GM21360 (cell line): Measurements from ENCODE around the gene NFIX.
A peak's percentile ranks its signal among the peaks of the same experiment; 100 is the strongest.
"Not testable (repeated sequence)": the region's sequence is repeated elsewhere in the genome, so short reads cannot be mapped to it uniquely, and the experiment has no call there.

Source experiments
- ATAC-seq: cut with Tn5 transposase; IDR thresholded peaks from one replicate; pipeline ENCODE4 v1.9.1; 2021; ENCODE audit warnings: mild to moderate bottlenecking, moderate library complexity; ENCODE audit not compliant: unreplicated experiment

The NFIX gene

DNA sequence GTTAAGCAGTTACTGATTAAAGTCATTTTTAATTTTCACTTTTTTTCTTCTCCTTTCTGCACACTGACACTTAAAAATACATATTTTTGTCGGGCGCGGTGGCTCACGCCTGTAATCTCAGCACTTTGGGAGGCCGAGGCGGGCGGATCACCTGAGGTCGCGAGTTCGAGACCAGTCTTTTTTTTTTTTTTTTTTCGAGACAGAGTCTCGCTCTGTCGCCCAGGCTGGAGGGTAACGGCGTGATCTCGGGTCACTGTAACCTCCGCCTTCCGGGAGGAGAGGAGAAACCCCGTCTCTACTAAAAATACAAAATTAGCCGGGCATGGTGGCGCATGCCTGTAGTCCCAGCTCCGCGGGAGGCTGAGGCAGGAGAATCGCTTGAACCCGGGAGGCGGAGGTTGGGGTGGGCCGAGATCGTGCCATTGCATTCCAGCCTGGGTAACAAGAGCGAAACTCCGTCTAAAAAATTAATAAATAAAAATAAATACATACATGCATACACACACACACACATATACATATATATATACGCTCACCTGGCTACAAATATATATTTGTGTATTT lies 37.8 kb upstream of the NFIX start:
- not testable (repeated sequence) for ATAC-seq

DNA sequence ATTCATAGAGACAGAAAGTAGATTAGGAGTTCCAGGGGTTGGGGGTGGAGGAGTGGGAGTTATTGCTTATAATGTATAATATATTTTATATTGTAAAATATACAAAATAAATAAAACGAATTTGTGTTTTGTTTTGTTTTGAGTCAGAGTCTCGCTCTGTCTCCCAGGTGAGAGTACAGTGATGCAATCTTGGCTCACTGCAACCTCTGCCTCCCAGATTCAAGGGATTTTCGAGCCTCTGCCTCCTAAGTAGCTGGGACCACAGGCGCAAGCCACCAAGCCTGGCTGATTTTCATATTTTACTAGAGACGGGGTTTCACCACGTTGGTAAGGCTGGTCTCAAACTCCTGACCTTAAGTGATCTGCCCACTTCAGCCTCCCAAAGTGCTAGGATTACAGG lies 35.8 kb upstream of the NFIX start:
- ATAC-seq: no peak

DNA sequence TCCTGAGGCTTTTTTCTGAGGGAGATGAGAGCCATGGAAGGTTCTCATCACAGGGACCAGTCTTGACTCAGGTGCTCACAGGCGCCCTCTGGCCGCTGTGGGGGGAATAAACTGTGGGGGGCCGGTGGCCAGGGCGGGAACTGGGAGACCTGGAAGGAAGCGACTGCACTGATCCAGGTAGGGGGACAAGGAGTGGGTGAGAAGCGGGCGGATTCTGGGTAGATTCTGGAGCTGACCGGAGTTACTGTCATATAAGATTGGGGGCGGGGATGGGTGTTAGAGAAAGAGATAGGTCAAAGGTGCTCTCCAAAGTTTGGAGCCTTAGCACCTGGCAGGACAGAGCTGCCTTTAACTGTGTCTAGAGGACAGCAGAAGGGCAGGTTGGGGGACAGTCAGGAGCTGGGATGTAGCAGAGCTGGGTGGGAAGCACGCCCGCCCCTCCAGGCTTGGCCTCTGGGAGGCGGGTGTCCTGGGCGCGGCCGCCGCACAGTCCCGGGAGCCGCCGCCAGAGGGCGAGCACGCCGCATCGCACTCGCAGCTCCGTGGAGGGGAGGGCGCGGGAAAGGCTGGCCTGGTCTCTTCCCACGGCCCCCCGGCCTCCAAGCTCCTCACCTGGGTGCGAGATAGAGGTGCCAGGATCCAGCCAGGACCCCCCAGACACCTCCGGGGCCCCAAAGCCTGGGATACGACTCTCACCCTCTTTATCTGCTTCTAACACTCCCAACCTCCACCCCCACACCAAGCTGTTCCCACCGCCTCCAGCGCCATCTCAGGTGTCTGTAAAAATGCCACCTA lies 30.1 kb upstream of the NFIX start:
- peak; percentile 68 for ATAC-seq

DNA sequence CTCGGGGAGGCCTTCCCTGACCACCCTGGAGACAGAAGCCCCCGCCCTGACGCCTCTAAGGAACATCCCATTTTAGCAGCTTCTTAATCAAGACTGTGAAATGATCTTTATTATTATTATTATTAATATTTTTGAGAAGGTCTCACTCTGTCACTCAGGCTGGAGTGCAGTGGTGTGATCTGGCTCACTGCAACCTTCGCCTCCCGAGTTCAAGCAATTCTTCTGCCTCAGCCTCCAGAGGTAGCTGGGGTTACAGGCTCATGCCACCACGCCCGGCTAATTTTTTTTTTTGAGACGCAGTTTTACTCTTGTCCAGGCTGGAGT lies 29.5 kb upstream of the NFIX start:
- ATAC-seq: no peak

DNA sequence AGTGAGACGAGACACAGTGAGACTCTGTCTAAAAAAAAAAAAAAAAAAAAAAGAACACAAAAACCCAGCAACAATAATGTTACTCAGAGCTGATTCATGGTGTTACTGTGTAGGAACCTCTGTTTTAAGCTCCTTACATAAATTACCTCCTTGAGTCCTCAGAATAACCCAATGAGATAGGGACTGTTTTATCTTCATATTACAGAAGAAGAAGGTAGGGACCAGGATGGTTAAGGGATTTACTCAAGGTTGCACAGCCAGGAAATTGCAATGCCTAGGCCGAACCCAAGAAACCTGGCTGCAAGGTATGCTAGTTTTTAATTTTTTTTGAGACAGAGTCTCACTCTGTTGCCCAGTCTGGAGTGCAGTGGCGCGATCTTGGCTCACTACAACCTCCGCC lies 27.4 kb upstream of the NFIX start:
- no peak for ATAC-seq

DNA sequence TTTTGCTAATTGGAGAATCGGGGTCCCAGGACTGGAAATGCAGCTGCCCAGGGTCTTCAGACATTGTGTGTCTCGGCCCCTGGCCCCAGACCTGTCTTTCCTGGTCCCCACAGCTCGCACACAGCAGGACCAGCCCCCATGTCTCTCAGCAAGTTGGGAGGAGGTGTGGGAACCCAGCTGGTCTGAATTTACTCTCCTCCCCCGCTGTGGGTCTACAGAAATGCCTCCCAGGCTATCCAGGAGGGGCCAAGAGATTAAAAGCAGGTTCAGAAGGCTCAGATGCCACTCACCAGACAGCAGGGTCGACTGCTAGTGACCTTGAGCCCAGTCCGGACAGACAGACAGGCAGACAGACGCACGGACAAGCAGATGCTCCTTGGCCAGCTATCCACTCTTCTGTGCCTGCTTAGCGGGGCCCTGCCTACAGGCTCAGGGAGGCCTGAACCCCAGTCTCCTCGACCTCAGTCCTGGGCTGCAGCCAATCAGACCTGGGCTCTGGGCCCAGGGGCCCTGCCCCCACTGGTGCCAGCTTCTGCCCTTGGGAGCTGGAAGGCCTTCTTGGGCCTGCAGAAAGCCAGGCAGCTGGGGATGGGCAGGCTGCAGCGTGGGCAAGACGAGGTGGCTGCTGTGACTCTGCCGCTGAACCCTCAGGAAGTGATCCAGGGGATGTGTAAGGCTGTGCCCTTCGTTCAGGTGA lies 25.8 kb upstream of the NFIX start, which contains the start of gene DAND5:
Gene DAND5 (plus strand): TSS at position 285 of the 697 bp plus-strand sequence. CDS start 85 bp downstream, at position 370.
- no peak for ATAC-seq

DNA sequence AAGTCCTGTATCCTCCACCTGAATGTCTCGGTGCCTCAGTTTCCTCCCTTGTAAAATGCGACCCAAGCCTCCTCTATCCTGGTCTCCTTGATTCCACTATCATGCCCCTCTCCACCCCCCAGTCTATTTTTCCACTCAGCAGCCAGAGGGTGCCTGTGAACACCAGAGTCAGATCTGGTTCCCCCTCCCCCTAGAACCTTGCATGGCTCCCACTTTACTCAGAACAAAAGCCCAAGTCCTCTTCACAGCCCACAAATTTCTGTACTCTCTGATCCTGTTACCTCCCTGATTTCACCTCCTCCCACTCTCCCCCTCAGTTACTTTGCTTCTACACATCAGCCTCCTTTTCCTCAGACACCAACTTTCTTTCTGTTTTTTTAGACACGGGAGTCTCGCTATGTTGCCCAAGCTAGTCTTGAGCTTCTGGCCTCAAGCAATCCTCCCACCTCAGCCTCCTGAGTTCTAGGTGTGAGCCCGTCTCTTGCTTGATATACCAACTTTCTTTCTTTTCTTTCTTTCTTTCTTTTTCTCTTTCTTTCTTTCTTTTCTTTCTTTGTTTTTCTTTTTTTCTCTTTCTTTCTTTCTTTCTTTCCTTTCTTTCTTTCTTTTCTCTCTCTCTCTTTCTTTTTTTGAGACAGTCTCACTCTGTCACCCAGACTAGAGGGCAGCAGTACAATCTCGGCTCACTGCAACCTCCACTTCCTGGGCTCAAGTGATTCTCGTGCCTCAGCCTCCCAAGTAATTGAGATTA lies 25.0 kb upstream of the NFIX start:
- ATAC-seq: no peak

DNA sequence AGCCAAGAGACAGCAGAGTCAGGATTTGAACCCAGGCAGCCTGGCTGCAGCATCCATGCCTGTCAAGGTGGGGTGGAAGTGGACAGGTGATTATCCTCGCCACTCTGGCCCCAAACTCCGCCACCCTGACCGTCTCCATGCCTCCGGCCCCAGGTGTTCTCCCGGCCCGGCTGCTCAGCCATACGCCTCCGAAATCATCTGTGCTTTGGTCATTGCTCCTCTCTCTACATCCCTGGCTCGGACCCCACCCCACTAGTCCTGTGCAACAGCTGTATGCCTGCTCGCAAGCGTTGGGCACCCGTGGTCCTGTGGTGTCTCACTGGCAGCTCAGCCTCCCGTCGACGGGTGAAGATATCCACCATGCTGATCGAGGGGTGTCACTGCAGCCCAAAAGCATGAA lies 22.0 kb upstream of the NFIX start:
- ATAC-seq: no peak

DNA sequence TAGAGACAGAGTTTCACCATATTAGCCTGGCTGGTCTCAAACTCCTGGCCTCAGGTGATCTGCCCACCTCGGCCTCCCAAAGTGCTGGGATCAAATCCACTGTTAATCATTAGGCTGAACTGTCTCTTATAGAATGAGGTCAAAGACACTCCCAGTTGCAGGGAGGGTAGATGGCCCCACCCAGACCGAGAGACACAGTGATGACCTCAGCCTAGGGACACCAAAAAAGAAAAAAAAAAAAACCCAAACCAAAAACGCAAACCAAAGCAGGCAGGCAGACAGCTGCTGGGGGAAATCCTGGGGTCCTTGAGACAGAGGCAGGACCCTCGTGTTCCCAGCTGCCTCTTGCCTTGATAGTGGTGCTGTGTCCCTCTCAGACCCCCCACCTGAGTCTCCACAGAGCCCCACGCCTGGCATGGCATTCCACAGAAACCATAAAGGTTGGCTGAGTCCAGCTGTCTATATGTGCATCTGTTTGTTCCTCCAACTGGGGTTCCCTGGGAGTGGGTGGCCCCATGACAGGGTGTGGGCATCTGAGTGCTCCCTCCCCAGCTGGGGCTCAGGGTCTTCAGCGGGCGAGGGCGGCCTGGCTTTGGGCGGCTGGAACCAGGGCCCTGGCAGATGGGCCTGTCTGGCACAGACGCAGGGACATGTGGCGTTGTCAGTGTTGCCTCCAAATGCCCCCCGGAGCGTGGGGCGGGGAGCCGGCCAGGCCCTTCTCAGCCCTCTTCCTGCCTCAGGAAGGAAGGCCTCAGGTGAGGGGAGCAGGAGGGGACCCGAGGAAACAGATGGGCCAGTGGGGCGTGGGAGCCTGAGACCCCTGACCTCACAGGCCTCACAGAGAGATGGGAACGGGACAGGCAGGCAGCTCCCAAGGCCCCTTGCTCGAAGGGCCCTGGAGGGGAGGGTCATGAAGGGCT lies 20.7 kb upstream of the NFIX start:
- ATAC-seq: no peak

DNA sequence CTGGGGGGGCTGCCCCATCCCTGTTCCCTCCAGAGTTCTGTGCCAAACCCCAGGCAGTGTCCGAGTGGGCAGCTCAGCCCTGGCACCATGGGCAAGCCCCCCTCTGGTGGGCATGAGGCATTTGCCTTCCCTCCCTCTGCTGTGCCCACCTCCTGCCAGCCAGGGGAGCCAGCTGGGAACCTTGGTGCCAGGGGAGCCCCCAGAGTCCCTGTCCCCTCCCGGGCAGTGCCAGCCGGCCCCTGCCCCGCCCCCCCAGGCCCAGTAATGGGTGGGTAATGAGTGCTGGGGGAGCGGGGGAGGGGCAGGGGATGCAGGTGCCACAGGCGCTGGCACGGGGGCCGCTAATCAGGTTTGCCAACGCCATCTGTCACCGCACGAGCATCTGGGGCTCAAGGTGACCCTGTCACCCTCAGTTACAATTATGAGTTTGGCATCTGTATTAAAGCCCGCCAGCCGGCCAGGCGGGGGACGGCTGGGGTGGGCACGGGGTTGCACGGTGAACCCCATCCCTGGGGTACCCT lies 20.0 kb upstream of the NFIX start:
- no peak for ATAC-seq

DNA sequence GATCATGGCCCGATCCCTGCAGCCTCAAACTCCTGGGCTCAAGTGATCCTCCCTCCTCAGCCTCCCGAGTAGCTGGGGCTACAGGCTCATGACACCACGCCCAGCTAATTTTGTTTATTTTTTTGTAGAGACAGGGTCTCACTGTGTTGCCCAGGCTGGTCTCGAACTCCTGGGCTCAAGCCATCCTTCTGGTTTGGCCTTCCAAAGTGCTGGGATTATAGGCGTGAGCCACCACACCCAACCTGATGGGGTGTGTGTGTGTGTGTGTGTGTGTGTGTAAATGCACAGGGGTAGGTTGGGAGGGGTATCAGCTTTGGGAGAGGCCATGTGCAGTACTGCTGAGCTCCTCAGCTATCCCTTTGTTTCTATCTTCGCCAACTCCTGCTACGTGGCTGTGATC lies 19.2 kb upstream of the NFIX start:
- not testable (repeated sequence) for ATAC-seq

DNA sequence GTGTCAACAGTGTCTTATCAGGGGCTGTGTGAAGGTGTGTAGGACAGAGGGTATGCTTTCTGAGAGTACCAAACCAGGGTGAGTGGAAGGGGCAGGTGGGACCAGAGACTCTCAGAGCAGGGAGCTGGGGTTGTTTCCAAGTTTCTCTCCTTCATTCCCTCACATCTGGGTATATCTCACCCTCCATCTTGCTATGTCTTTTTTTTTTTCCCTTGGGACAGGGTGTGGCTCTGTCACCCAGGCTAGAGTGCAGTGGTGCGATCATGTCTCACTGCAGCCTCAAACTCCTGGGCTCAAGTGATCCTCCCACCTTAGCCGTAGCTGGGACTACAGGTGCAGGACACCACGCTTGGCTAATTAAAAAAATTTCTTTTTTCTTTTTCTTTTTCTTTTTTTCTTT lies 15.3 kb upstream of the NFIX start:
- ATAC-seq: no peak

DNA sequence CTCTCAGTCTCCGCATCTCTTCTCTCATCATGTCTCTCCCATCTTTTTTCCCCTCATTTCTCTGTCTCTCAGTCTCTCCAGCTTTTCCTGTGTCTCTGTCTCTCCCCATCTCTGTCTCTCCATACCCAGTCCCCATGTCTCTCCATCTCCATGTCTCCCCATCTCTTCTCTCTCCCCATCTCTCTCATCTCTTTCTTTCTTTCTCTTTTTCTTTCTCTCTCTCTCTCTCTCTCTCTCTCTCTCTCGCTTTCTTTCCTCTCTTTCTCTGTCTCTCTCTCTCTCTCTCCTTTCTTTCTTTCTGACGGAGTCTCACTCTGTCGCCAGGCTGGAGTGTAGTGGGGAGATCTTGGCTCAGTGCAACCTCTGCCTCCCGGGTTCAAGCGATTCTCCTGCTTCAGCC lies 12.6 kb upstream of the NFIX start:
- no peak for ATAC-seq

DNA sequence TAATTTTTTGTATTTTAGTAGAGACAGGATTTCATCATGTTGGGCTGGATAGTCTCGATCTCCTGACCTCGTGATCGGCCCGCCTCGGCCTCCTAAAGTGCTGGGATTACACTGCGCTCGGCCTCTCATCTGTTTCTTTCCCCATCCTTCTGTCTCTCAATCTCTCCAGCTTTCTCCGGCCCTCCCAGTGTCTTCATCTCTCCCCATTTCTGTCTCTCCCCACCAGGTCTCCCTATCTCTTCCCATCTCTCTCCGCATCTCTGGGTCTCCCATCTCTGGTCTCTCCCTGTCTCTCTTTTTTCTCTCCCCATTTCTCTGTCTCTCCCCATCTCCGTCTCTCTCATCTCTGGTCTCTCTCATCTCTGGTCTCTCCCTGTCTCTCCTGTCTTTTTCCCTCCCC lies 12.2 kb upstream of the NFIX start:
- no peak for ATAC-seq

DNA sequence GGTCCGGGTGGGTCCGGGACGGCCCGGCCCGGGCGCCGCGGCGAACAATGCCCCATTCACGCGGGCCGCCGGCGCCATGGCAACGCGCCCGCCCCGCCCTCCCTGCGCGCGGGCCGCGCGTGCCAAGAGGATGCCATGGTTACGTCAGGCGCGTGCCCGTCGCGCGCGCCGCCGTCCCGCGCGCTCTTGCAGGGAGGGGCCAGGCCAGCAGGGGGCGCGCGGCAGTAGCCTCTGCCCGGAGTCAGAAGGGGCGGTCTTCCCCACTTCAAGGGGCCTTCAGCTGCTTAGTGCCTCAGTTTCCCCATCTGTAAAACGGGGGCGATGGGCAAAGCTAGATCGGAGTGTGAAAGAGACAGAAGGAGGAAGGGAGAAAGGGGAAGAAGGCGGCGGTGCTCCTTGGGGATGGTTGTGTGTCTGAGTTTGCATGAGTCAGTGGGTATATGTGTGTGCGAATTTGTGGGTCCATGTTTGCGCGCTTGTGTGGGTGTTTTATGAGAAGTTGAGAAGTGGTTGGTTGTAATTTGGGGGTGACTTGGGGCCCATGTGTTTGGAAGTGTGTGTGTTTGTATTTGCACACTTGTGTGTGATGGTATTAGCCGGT lies 11.6 kb upstream of the NFIX start:
- ATAC-seq: no peak

DNA sequence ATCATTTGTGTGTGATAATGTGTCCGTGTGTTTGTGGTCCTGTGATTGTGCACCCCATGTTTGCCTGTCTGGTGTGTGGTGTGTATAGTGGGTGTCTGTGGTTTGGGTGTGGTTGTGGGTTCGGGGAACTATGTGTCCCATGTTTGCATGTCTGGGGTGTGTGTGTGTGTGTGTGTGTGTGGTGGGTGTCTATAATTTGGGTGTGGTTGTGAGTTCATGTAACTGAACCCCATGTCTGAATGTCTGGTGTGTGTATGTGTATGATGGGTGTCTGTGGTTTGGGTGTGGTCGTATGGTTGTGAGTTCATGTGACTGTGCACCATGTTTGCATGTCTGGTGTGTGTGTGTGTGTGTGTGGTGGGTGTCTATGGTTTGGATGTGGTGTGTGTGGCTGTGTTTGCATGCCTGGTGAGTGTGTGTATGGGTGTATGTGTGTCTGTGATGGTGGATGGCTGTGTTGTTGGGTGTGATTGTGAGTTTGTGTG lies 11.1 kb upstream of the NFIX start:
- no peak for ATAC-seq

DNA sequence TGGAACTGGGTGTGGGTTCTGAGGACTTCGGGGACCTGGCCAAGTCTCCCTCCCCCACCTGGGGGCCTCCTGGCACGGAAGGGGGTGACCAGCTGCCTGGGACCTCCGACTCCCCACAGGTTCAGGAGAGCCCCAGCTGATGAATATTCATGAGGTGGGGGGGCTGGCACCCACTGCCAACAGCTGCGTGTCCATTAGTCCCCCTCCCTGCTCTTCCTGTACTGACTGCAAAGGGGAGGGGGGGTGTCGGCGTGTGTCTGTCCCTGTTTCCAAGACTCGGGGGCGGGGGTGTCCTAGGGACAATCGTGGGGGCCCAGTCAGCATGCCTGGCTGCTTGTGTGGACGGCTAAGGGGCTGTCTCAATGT lies 10.6 kb upstream of the NFIX start:
- no peak for ATAC-seq

DNA sequence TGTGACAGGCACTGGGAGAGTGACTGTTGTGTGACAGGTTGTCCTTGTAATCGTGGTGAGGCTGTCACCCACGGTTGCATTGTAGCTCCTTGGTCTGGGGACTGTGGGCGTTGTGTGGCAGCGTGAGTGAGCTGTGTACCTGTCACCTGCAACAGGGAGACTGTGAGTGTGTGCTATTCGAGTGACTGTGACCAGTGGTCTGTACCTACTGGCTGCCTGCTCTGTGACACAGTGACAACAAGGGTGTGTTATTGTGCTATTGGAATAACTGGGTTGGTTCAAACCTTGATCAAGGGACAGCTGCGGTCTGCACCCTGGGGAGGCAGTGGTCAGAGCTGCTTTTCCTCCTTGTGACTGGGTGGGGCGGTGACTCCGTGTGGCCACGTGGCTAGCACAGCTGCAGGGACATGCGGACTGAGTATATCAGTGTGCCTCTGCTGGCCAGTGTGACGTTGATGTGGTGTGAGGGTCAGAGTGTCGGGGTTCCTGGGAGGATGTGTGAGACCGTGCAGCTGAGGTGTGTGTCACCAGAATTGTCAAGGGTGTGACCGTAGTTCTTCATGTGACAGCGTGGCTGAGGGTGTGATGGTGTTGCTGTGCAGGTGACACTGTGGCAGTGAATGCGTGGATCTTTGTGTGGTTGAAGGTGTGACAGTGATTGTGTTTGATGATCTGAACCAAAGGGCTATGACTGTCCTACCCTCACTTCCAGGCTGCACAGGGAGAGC lies 10.1 kb upstream of the NFIX start:
- ATAC-seq: no peak

DNA sequence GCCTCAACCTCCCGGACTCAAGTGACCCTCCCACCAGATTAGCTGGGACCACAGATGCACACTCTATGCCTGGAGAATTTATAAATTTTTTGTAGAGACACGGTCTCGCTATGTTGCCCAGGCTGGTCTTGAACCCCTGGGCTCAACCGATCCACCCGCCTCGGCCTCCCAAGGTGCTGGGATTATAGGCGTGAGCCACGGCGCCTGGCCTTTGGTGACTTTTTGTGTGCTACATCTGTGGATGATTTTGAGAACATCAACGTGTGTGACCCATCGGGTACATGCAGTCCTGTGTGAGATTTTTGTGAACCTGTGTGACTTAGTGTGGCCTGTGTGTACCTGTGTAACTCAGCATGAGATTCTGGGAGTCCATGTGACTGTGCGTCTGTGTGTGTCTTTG lies 8.5 kb upstream of the NFIX start:
- ATAC-seq: no peak
